RWPE2 (cell line): ENCODE data around the gene ITPK1.
A peak's percentile ranks its signal among the peaks of the same experiment; 100 is the strongest.

ENCODE experiments used
- ATAC-seq: fragments of 200-7000 bp; cut with Tn5 transposase; 3 replicates; pipeline ENCODE4 v1.9.1; 2021; ENCODE audit warnings: low read depth
- DNase-seq: peaks from one replicate; pipeline ENCODE4 v3.0.0-alpha.2; 2020; ENCODE audit warnings: low spot score
- H3K27ac ChIP-seq: fragments of 450-650 bp; 2 replicates; pipeline ENCODE4 v1.5.1; 2017; ENCODE audit warnings: mild to moderate bottlenecking; ENCODE audit not compliant: poor library complexity, severe bottlenecking
- H3K27me3 ChIP-seq: fragments of 250-450 bp; sonication (Bioruptor Pico); 2 replicates; pipeline ENCODE4 v1.5.1; 2021; ENCODE audit warnings: mild to moderate bottlenecking, moderate library complexity; ENCODE audit not compliant: insufficient read depth, poor library complexity, severe bottlenecking
- H3K36me3 ChIP-seq: fragments of 250-450 bp; sonication (Bioruptor Pico); 2 replicates; pipeline ENCODE4 v1.5.1; 2020; ENCODE audit warnings: low read depth, mild to moderate bottlenecking, moderate library complexity
- H3K4me1 ChIP-seq: fragments of 250-450 bp; sonication (Bioruptor Pico); 2 replicates; pipeline ENCODE4 v1.5.1; 2021; ENCODE audit warnings: mild to moderate bottlenecking, moderate library complexity; ENCODE audit not compliant: insufficient read depth, poor library complexity, severe bottlenecking
- H3K4me3 ChIP-seq: fragments of 250-450 bp; sonication (Bioruptor Pico); 2 replicates; pipeline ENCODE4 v1.5.1; 2021; ENCODE audit warnings: mild to moderate bottlenecking, moderate library complexity; ENCODE audit not compliant: severe bottlenecking
- H3K9me3 ChIP-seq: fragments of 250-450 bp; sonication (Bioruptor Pico); 2 replicates; pipeline ENCODE4 v1.5.1; 2021; ENCODE audit warnings: mild to moderate bottlenecking, moderate library complexity; ENCODE audit not compliant: severe bottlenecking
- CTCF ChIP-seq: fragments of 450-650 bp; IDR thresholded peaks from one replicate; pipeline ENCODE4 v1.5.1; 2017; ENCODE audit warnings: mild to moderate bottlenecking, moderate library complexity; ENCODE audit not compliant: poor library complexity, severe bottlenecking

ITPK1 gene

DNA sequence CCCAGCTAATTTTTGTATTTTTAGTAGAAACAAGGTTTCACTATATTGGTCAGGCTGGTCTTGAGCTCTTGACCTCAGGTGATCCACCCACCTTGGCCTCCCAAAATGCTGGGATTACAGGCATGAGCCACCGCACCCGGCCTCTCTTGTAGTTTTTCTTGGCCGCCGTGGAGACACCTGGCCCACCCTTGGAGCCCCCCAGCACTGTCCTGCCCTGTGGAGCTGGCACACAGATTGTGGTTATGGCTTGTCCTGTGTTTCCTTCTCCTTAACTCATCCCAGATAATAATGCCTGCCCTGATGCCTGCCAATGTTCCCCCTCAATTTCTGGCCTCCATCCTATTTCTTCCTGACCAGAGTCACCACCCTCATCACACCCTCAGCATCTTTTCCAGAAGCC lies 134.9 kb downstream of the ITPK1 start:
- TF ChIP-seq CTCF: no peak
- Histone ChIP-seq H3K27me3 (no peaks in the 10 kb centered on the region), H3K27ac (no peak overlapping the region), H3K4me3 (no peak overlapping the region), H3K4me1 (peaks cover 7% of the 10 kb centered on the region), H3K9me3 (peaks cover 11% of the 10 kb centered on the region), H3K36me3 (peaks cover 42% of the 10 kb centered on the region)
- ATAC-seq (no peak), DNase-seq (no peak)

DNA sequence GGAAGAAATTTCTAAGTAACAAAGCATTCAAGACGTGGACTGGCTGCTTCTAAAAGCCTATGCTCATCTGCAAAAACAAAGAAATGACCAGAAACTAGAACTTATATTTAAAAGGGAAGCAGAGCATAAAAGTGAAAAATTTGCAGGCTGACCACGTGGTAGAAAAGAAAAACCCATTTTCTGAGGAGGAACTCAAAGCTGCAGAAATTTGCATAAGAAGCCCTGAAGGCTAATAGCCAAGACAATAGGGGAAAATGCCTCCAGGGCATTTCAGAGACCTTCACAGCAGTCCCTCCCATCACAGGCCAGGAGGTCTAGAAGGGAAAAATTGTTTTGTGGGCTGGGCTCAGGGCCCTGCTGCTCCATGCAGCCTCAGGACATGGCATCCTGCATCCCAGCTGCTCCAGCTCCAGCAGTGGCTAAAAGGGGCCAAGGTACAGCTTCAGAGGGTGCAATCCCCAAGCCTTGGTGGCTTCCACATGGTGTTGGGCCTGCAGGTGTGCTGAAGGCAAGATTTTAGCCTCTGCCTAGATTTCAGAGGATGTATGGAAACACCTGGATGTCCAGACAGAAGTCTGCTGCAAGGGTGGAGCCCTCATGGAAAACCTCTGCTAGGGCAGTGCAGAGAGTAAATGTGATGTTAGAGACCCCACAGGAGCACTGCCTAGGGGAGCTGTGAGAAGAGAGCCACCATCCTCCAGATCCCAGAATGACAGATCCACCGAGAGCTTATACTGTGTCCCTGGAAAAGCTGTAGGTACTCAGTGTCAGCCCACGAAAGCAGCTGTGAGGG lies 137.3 kb downstream of the ITPK1 start:
- DNase-seq: no peak
- peaks cover 11% of the 10 kb centered on the region for H3K9me3 ChIP-seq
- peaks cover 11% of the 10 kb centered on the region for H3K4me1 ChIP-seq
- peaks cover 29% of the 10 kb centered on the region for H3K36me3 ChIP-seq
- no peak for TF ChIP-seq CTCF
- no peaks in the 10 kb centered on the region for H3K27me3 ChIP-seq
- no peak for ATAC-seq
- H3K4me3 ChIP-seq: no peak overlapping the region
- no peak overlapping the region for H3K27ac ChIP-seq

GRCh38 chr14:92976268-92976667 lies 139.5 kb downstream of the ITPK1 start:
- Histone ChIP-seq H3K4me1 (peaks cover 13% of the 10 kb centered on the region), H3K4me3 (no peak overlapping the region), H3K27me3 (no peaks in the 10 kb centered on the region), H3K27ac (no peak overlapping the region), H3K9me3 (peaks cover 11% of the 10 kb centered on the region), H3K36me3 (peaks cover 26% of the 10 kb centered on the region)
- no peak for ATAC-seq
- DNase-seq: no peak
- TF ChIP-seq CTCF: no peak

- no peak overlapping the region for H3K4me3 ChIP-seq
- H3K4me1 ChIP-seq: peaks cover 13% of the 10 kb centered on the region
- H3K9me3 ChIP-seq: peaks cover 11% of the 10 kb centered on the region
- DNase-seq: peak; percentile 62
- no peaks in the 10 kb centered on the region for H3K27me3 ChIP-seq
- peak; percentile 5; the same call in 1 of the 3 replicates for ATAC-seq
- TF ChIP-seq CTCF: no peak
- H3K36me3 ChIP-seq: peaks cover 20% of the 10 kb centered on the region
- peak overlapping the region; percentile 50 for H3K27ac ChIP-seq
Observed at GRCh38 chr14:92974541-92975345, 141.0 kb downstream of the ITPK1 start.
